ENCODE data around the gene MYL4.

DNA sequence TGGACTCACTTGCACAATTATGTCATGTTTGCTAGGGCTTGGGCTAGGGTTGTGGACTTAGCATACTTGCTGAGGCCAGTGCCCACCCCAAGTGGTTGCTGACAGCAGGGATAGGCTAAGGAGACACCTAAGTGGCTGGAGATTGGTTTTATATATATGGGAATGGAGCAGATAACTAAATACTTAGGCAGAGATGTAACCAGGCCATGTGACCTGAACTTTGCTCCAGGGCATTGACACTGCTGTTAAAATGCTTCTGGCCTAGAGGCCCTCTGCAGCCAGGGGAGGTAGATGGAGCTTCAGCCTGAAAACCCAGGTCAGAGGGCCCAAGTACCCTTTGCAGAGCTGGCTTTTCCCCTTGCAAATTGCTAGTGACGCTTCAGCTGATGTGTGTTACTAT lies 43.1 kb downstream of the MYL4 start:
- no peak for TF ChIP-seq EZH2 (IDR thresholded peaks at IDR 0.05; ENCODE audit: borderline replicate concordance, low read depth, low read length, poor library complexity, severe bottlenecking)
- no peak for TF ChIP-seq CTCF (conservative IDR thresholded peaks at IDR 0.05; ENCODE audit: low read depth, low read length)

Measured in A673 (cell line).